DOHH2 (cell line): ENCODE results near the gene RAB5IF.

Experiments
- H3F3A ChIP-seq: fragments of 200-600 bp; sonication (generic), shearing (Covaris generic); 2 replicates; pipeline ENCODE4 v1.6.0; 2016; ENCODE audit warnings: antibody characterized with exemption, mild to moderate bottlenecking; ENCODE audit not compliant: control insufficient read depth, insufficient read depth
- H3K27ac ChIP-seq: fragments of 200-600 bp; sonication (generic); 2 replicates; pipeline ENCODE4 v1.5.1; 2014; ENCODE audit warnings: low read depth, mild to moderate bottlenecking, low read length, moderate library complexity
- H3K27me3 ChIP-seq: fragments of 200-600 bp; sonication (generic); 2 replicates; pipeline ENCODE4 v1.6.1; 2014; ENCODE audit warnings: mild to moderate bottlenecking, low read length, mixed read lengths; ENCODE audit not compliant: control insufficient read depth
- H3K36me3 ChIP-seq: fragments of 200-600 bp; sonication (generic); 2 replicates; pipeline ENCODE4 v1.6.1; 2014; ENCODE audit warnings: mild to moderate bottlenecking, low read length, moderate library complexity, mixed read lengths; ENCODE audit not compliant: control insufficient read depth
- H3K4me1 ChIP-seq: fragments of 200-600 bp; sonication (generic); 2 replicates; pipeline ENCODE4 v1.6.1; 2014; ENCODE audit warnings: mild to moderate bottlenecking, low read length, mixed read lengths; ENCODE audit not compliant: control insufficient read depth
- H3K4me2 ChIP-seq: fragments of 200-600 bp; sonication (generic); 2 replicates; pipeline ENCODE4 v1.6.0; 2014; ENCODE audit warnings: mild to moderate bottlenecking, low read length, moderate library complexity
- H3K4me3 ChIP-seq: fragments of 200-600 bp; sonication (generic); 2 replicates; pipeline ENCODE4 v1.5.1; 2014; ENCODE audit warnings: mild to moderate bottlenecking, low read length, mixed read lengths
- H3K79me2 ChIP-seq: fragments of 200-600 bp; sonication (generic); 2 replicates; pipeline ENCODE4 v1.6.1; 2014; ENCODE audit warnings: mild to moderate bottlenecking, low read length, mixed read lengths; ENCODE audit not compliant: control insufficient read depth
- H3K9me2 ChIP-seq: fragments of 200-600 bp; sonication (generic); replicated peaks from 2 replicates; pipeline ENCODE4 v1.6.1; 2014; ENCODE audit warnings: mild to moderate bottlenecking, low read length, mixed read lengths; ENCODE audit not compliant: control insufficient read depth
- H3K9me3 ChIP-seq: fragments of 200-600 bp; sonication (generic); 2 replicates; pipeline ENCODE4 v1.6.1; 2014; ENCODE audit warnings: antibody characterized with exemption, low read length, mixed read lengths; ENCODE audit not compliant: control insufficient read depth, insufficient read depth
- H4K20me1 ChIP-seq: fragments of 200-600 bp; sonication (generic); 2 replicates; pipeline ENCODE4 v1.6.0; 2014; ENCODE audit warnings: low read depth, mild to moderate bottlenecking, antibody characterized with exemption, low read length, moderate library complexity; ENCODE audit not compliant: control insufficient read depth, insufficient read depth
- CTCF ChIP-seq: fragments of 200-600 bp; sonication (generic); IDR thresholded peaks from one replicate; pipeline ENCODE4 v1.5.1; 2014; ENCODE audit warnings: antibody characterized with exemption, mild to moderate bottlenecking, low read depth, low read length; ENCODE audit not compliant: poor library complexity, severe bottlenecking
- EZH2phosphoT487 ChIP-seq: fragments of 200-600 bp; sonication (generic); IDR thresholded peaks from 2 replicates; pipeline ENCODE4 v1.6.1; 2017; ENCODE audit warnings: borderline replicate concordance, mild to moderate bottlenecking, antibody characterized with exemption, low read length, moderate library complexity, mixed read lengths

RAB5IF gene

GRCh38 chr20:36645998-36646397, 40.4 kb downstream of the RAB5IF start, which contains the start of gene SLA2:
Gene SLA2 (minus strand): TSS chr20:36646196. CDS start chr20:36641335, 4,861 bp downstream.
- Histone ChIP-seq H4K20me1 (no peaks in the 10 kb centered on the region), H3K27ac (no peak within 1 kb of the TSS), H3K4me1 (peaks cover 12% of the 10 kb centered on the region), H3K4me2 (no peak within 1 kb of the TSS), H3F3A (no peaks in the 10 kb centered on the region), H3K27me3 (no peaks in the 10 kb centered on the region), H3K36me3 (no peaks in the 10 kb centered on the region), H3K4me3 (no peak within 1 kb of the TSS), H3K9me3 (no peaks in the 10 kb centered on the region), H3K79me2 (no peaks in the 10 kb centered on the region), H3K9me2 (no peaks in the 10 kb centered on the region)
- TF ChIP-seq EZH2phosphoT487: no peak
- TF ChIP-seq CTCF: no peak

- Histone ChIP-seq H3K4me1 (peaks cover 12% of the 10 kb centered on the region), H3K4me3 (no peak overlapping the region), H3K79me2 (no peaks in the 10 kb centered on the region), H3K9me3 (no peaks in the 10 kb centered on the region), H3K9me2 (no peaks in the 10 kb centered on the region), H3K4me2 (no peak overlapping the region), H4K20me1 (no peaks in the 10 kb centered on the region), H3K27ac (no peak overlapping the region), H3K27me3 (no peaks in the 10 kb centered on the region), H3F3A (no peaks in the 10 kb centered on the region), H3K36me3 (no peaks in the 10 kb centered on the region)
- TF ChIP-seq CTCF: no peak
- TF ChIP-seq EZH2phosphoT487: no peak
Observed at GRCh38 chr20:36646678-36647077, 41.1 kb downstream of the RAB5IF start.

GRCh38 chr20:36647196-36648121, 41.9 kb downstream of the RAB5IF start:
- H3K9me3 ChIP-seq: no peaks in the 10 kb centered on the region
- H3K4me1 ChIP-seq: peaks cover 12% of the 10 kb centered on the region
- TF ChIP-seq EZH2phosphoT487: no peak
- TF ChIP-seq CTCF: no peak
- no peak overlapping the region for H3K27ac ChIP-seq
- H3K27me3 ChIP-seq: no peaks in the 10 kb centered on the region
- H3K79me2 ChIP-seq: no peaks in the 10 kb centered on the region
- no peaks in the 10 kb centered on the region for H3K36me3 ChIP-seq
- no peak overlapping the region for H3K4me2 ChIP-seq
- no peaks in the 10 kb centered on the region for H3F3A ChIP-seq
- H4K20me1 ChIP-seq: no peaks in the 10 kb centered on the region
- no peak overlapping the region for H3K4me3 ChIP-seq
- H3K9me2 ChIP-seq: no peaks in the 10 kb centered on the region
